ENCODE measurements around the gene MAD1L1. TPM values are rescaled to one million over a fixed set of nuclear protein-coding genes. Genes with fewer than 3 reads are reported as not detected.

Gene MAD1L1
- total and polyA plus RNA-seq, 8 donors = 12.8 to 469 (median 27.3) TPM

DNA sequence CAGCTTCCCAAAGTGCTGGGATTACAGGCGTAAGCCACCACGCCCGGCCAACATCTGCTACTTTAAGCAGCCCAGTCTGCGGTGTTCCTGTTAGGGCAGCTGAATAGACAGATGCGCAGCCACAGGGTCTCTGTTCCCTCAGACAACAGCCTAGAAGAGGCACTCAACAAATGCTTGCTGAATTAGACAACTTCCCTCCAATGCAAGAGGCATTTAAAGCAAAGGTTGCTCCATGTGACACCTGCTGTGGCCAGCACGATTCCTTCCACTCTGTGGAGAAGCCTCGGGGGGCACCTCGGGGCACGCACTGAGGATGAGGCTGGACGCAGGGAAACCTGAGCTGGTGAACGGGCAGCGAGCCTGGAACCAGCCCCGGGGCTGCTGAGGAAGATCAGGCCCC lies 237.8 kb downstream of the MAD1L1 start:
- no peak for DNase-seq
- TF ChIP-seq POLR2A (IDR thresholded peaks at IDR 0.05) (no peak), POLR2AphosphoS5 (IDR thresholded peaks at IDR 0.05) (no peak), EP300 (IDR thresholded peaks at IDR 0.05) (no peak)
- TF ChIP-seq, protein P1, sequence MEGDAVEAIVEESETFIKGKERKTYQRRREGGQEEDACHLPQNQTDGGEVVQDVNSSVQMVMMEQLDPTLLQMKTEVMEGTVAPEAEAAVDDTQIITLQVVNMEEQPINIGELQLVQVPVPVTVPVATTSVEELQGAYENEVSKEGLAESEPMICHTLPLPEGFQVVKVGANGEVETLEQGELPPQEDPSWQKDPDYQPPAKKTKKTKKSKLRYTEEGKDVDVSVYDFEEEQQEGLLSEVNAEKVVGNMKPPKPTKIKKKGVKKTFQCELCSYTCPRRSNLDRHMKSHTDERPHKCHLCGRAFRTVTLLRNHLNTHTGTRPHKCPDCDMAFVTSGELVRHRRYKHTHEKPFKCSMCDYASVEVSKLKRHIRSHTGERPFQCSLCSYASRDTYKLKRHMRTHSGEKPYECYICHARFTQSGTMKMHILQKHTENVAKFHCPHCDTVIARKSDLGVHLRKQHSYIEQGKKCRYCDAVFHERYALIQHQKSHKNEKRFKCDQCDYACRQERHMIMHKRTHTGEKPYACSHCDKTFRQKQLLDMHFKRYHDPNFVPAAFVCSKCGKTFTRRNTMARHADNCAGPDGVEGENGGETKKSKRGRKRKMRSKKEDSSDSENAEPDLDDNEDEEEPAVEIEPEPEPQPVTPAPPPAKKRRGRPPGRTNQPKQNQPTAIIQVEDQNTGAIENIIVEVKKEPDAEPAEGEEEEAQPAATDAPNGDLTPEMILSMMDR (IDR thresholded peaks at IDR 0.05) = no peak
- no peaks in the 10 kb centered on the region for H3K27me3 ChIP-seq
- no peaks in the 10 kb centered on the region for H3K36me3 ChIP-seq
- 93 to 98% (median 96%) methylated on average over 12 to 13 of the region's 13 CpGs for WGBS, 5 donors
- no peaks in the 10 kb centered on the region for H3K9me3 ChIP-seq
- H3K4me3 ChIP-seq = no peak overlapping the region
- H3K27ac ChIP-seq = no peak overlapping the region
- H3K4me1 ChIP-seq = peaks cover 0 to 9% (median 2%) of the 10 kb centered on the region in 4 donors
- intact Hi-C loops (cut with DNase I; ENCODE audit: low total_unique reads) = no loop called here

DNA sequence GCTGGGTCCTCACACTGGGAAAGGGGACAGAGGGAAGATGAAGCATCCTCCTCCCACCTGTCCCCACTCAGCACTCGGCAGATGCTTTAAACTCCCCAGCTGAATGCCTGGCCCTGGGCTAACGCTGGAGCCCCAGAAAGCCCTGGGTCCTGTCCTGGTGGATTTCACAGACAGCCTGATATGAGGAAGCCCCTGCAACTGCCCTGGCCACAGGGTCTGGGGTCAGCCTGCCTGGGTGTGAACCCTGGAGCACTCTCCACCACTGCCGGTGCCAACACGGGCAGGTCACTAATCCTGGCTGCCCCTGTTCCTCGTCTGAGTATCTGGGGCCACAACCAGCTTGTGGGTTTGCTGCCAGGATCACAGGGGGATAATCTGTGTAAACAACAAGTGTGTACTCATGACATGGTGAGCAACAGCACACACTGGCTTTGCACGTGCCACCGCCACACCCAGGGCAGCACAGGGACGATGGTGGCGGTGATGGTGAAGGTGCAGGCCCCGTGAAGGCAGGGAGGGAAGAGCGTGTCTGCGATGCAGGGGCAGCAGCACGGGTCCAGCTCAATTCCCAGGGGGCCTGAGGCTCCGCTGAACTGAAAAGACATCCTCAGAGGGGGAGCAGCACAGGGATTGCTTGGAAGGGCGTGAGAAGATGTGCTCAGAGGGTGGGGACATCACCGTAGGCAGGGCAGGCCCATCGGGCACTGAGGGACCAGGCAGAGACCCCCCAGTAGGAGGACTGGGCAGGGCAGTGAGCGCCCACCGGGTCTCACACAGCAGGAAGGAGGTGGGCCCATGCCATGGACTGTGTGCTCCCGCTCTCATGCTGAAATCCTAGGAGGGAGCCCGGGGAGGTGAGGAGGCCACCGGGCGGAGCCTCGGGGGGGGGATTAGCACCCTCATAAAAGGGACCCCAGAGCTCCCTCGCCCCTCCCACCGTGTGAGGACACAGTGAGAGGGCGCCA lies 238.7 kb downstream of the MAD1L1 start:
- WGBS, 5 donors = 76 to 88% (median 77%) methylated on average over 11 to 27 of the region's 27 CpGs
- Histone ChIP-seq H3K36me3 (no peaks in the 10 kb centered on the region), H3K27ac (no peak overlapping the region), H3K9me3 (no peaks in the 10 kb centered on the region), H3K4me1 (peaks cover 0 to 9% (median 2%) of the 10 kb centered on the region in 4 donors), H3K4me3 (no peak overlapping the region), H3K27me3 (no peaks in the 10 kb centered on the region)
- TF ChIP-seq, protein P1 (IDR thresholded peaks at IDR 0.05) = no peak
- no peak for TF ChIP-seq POLR2A (IDR thresholded peaks at IDR 0.05)
- TF ChIP-seq POLR2AphosphoS5 (IDR thresholded peaks at IDR 0.05) = no peak
- no peak for TF ChIP-seq EP300 (IDR thresholded peaks at IDR 0.05)
- intact Hi-C loops (cut with DNase I; ENCODE audit: low total_unique reads) = no loop called here
- DNase-seq = no peak

DNA sequence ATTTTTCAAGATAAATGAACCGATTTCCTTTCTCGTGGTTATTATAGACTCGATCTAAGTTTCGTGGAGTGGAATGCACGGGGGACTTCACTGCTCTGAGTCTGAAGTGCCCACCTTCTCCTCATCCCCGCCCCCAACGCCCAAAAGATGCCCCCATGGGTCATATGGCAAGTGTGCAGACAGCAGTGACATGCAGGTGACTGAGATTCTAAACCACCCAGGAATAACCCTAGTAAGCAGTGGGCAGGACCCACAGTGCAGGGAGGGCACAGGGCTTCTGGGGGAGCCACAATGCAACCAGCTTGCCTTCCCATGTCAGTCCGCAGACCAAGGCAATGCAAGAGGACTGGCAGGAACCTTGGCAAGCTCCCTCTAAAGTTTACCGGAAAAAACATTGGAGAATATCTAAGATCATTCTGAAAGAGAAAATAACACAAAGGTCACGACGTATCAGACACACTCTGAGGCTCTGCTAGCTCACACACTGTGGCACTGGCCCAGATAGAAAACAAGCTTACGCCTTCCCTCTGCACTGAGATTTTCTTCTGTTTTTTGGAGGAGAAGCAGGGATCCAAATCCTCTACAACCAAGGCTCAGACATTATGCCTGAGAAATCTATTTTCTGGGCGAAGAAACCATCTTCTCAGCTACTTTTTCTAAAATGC lies 239.6 kb downstream of the MAD1L1 start:
- no peak for DNase-seq
- H3K27ac ChIP-seq = no peak overlapping the region
- H3K9me3 ChIP-seq = no peaks in the 10 kb centered on the region
- H3K27me3 ChIP-seq = no peaks in the 10 kb centered on the region
- intact Hi-C loops (cut with DNase I; ENCODE audit: low total_unique reads) = no loop called here
- H3K4me1 ChIP-seq = peaks cover 0 to 9% (median 2%) of the 10 kb centered on the region in 4 donors
- H3K36me3 ChIP-seq = no peaks in the 10 kb centered on the region
- TF ChIP-seq, protein P1 (IDR thresholded peaks at IDR 0.05) = no peak
- TF ChIP-seq EP300 (IDR thresholded peaks at IDR 0.05) = no peak
- no peak for TF ChIP-seq POLR2AphosphoS5 (IDR thresholded peaks at IDR 0.05)
- TF ChIP-seq POLR2A (IDR thresholded peaks at IDR 0.05) = no peak
- H3K4me3 ChIP-seq = no peak overlapping the region
- 80 to 88% (median 81%) methylated on average over 13 of the region's 13 CpGs for WGBS, 5 donors

DNA sequence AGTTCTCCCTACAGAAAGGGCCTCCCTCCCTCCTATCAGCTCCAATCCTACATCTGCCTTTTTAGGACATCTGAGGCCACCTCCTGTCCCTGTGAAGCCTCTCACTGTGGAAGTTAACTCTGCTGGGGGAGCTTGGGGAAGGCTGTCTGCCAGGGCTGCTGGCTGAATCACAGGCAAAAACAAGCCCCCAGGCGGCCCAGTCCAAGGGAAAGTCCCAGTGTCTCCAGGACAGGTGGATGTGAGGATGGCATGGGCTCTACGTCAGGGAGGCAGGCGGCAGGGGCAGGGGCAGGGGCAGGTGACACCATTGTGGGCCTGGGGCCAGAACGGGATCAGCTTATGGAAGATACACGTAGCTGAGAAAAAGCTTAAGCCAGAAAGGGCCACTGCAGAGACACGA lies 240.2 kb downstream of the MAD1L1 start:
- H3K36me3 ChIP-seq = no peaks in the 10 kb centered on the region
- intact Hi-C loops (cut with DNase I; ENCODE audit: low total_unique reads) = no loop called here
- no peak overlapping the region for H3K27ac ChIP-seq
- no peak for DNase-seq
- H3K27me3 ChIP-seq = no peaks in the 10 kb centered on the region
- H3K4me3 ChIP-seq = no peak overlapping the region
- TF ChIP-seq POLR2AphosphoS5 (IDR thresholded peaks at IDR 0.05) (no peak), EP300 (IDR thresholded peaks at IDR 0.05) (no peak)
- H3K4me1 ChIP-seq = peaks cover 0 to 9% (median 2%) of the 10 kb centered on the region in 4 donors
- no peaks in the 10 kb centered on the region for H3K9me3 ChIP-seq
- WGBS, 5 donors = 87 to 94% (median 91%) methylated on average over 6 of the region's 6 CpGs
